Stimulated activated CD8-positive, alpha-beta memory T cell treated with anti-CD3 and anti-CD28 coated beads, Interleukin-2, amount 100 ng/mL, for 1 hour (primary cell): ENCODE results near the gene ATP10B.

Experiments used
- DNase-seq, 2 donors: peaks; one replicate each; pipeline ENCODE4 v3.0.0-alpha.2; 2020; ENCODE audit warnings: low read depth in 2 of 2

Gene ATP10B

DNA sequence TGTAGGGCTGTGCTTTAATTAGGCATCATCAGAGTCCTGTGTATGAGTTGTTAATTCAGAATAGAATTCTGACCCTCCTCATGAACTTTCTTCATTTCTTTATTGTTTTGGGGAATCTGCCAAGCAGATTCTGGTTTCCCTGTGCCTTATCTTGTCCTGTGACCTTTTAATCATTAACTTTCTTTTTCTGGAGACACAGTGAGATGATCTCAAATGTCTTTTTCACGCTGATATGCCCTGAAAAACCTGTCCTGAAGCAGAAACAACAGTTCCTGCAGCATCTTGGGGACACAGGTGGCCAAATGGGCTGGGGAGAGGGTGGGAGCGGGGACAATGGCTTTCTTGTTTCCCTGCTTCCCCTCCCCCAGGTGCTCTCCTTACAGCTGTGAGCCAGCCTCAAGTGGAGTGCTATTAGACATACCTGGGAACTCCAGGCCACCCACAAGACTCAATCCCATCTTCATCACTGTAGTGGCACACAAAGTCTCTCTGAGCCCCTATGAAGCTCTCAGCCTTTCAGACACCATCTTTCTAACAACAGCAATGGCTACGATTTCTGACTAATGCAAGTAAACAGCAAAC is 213.8 kb downstream of the ATP10B start:
- DNase-seq, result no peak

DNA sequence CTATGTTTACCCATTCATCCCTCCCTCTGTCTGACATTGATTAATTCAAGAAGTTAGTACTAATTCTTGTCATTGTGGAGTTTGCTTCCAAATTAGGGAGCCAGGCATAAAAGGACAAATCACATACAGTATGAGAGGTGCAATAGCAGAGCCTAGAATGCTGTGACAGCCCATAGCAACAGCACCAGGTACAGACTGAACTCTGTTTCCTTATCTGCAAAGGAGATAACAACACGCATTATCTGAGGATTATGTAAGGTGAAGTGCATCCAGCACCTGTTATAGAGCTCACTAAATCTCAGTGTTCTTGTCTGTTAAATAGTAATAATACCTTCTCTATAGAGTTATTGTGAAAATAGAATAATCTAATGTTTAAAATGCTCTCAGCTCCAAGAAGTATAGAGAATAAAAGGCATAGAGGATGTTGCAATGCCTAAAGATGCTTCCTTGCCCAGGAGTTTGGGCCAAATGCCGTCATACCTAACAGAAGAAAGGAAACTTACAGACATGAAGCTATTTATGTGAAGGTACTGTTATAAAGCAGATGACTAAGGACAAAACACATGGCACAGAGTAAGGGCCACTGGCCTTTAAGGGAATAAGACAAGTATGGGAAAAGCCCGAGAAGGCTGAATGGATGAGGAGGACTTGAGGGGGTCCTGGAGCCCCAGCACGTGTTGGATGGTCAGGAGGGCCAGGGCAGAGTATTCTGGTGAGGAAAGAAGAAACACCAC is 214.5 kb downstream of the ATP10B start:
- DNase-seq, result no peak

- no peak for DNase-seq
These were observed 216.3 kb downstream of the ATP10B start for GRCh38 chr5:160635663-160636062.

GRCh38 chr5:160635046-160635445 is 217.0 kb downstream of the ATP10B start:
- no peak for DNase-seq

GRCh38 chr5:160629003-160629402 is 223.0 kb downstream of the ATP10B start:
- DNase-seq, result no peak

DNA sequence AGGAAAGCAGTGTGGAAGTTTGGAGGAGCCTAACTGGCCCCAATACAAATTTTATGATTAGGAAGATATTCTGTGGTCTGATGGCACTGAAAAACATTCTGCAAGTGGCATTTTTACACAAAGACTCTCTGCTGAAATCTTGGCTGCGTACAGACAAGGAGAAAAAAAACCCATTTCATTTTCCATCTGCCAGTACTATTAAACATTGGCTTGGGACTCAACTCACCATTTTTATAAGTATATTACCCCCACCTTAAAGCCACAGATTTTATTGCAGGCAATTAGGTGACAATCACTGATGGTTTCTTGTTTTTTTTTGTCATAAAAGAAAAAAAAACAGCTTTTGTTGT is 223.4 kb downstream of the ATP10B start:
- DNase-seq, result no peak

GRCh38 chr5:160627921-160628618 is 223.9 kb downstream of the ATP10B start:
- DNase-seq, result no peak

GRCh38 chr5:160626322-160626721 is 225.7 kb downstream of the ATP10B start:
- DNase-seq, result no peak

- no peak for DNase-seq
These were observed 230.5 kb downstream of the ATP10B start for GRCh38 chr5:160621526-160621925.

- no peak for DNase-seq
These were observed 231.6 kb downstream of the ATP10B start for GRCh38 chr5:160620401-160620800.

DNA sequence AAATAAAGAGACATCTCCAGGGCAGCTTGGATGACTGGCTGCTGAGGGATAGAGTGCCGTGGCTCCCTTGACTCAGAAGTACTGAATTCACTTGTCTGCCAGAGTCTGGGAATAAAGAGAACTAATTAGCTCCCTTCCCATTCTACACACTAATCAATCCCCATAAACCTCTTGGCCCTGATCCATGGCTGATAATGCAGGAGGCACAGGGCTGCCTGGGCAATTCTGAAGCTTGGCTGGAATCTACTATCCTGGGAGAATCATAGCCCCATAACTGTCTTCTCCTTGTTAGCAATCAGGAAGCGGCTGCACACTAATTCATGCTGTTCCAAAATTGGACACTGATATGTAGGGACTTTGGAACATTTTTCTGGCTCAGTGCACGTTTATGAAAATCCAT is 232.6 kb downstream of the ATP10B start:
- no peak for DNase-seq

GRCh38 chr5:160618286-160618685 is 233.7 kb downstream of the ATP10B start:
- no peak for DNase-seq

- no peak for DNase-seq
These were observed 235.1 kb downstream of the ATP10B start for GRCh38 chr5:160616712-160617497.

DNA sequence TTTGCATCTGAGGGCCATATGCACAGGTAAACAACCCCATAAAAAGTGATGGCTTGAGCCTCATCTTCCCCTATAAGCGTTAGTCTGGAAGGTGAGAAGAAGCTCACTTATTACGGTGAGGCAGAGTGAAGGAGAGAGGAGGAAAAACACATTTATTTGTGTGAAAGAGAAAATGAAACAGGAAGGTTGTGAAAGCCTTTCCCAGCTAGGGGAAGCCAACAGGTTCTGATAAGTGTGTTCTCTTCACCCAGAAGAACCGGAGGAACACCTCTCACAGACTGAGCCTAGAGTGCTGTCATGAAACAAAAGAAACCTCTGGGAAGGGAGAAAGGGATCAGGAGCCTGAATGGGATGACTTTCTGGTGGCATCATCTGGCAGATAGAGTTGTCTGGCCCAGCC is 237.9 kb downstream of the ATP10B start:
- no peak for DNase-seq

GRCh38 chr5:160605266-160605665 is 246.7 kb downstream of the ATP10B start:
- no peak for DNase-seq

DNA sequence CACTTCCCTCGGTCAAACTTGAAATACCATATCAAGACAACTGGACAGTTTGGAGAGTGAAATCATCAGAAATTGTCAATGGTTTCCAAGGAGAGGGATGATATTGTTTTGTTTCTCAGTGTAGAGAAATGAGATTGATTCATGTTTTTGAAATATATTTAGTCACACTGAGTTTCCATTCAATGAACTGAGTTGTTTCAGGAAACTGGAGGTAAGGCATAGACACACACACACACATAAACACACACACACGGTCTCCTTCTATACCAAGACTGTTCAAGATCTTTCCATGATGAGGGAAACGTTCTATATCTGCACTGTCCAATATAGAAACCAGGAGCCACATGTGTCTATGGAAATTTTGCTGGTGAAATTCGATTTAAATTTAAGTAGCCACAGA is 247.5 kb downstream of the ATP10B start:
- DNase-seq, result no peak

GRCh38 chr5:160602744-160603143 is 249.3 kb downstream of the ATP10B start:
- no peak for DNase-seq

DNA sequence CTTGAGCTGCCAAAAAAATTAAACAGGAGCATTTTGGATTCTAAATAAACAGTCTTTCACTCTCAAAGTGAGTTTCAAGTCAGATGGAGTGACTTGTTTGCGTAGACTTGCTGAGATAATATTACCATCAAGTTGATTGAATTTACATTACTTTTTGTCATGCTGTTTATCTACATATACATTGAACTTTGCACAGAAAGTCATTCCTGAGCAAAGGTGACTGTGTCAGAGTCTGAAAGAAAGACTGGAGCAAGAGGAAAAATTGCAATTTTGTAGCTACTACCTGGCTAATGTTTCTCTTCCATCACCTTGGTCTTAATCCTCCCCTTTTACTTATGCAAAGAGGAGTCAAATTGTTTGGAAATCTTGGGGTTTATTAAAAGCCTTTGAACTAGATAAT is 251.0 kb downstream of the ATP10B start:
- no peak for DNase-seq

GRCh38 chr5:160573318-160573717 is 278.7 kb downstream of the ATP10B start:
- DNase-seq, result no peak

- no peak for DNase-seq
These were observed 284.8 kb downstream of the ATP10B start for GRCh38 chr5:160567031-160567705.

DNA sequence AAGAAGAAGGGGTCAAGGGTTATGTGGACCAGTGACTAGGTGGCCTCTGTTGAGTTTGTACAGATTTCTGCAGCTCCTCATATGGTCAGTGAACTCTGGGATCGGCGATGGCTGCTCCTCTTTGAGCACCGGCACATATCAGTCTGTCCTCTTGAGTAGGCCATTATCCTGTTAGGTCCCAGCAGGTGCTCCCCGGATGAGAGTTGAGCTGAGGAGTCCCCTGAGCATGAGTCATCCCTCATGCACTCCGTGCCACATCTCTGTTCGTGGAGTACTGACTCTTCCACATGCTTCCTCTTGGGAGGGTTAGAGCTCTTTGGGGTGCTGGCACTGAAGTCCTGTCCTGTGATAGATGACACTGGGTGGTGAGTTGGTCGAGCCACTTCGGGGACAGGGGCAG is 286.6 kb downstream of the ATP10B start:
- no peak for DNase-seq

DNA sequence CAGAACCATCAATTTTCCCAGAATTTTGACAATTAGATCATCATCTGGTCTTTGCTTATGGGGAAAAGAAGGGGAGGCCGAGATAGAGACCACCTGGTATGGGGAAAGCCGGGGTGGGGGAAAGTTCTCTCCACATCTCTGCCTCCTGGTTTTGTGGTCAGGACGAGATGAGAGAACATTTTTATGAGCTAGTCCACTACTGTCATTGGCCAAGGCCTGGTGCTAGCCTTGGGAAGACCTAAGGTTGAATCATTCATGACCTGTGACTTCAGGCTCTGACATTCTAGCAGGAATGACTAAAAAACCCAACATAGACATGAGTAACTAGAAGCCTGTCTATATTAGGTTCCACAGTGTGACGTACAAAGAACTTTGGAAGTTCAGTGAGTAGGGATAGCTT is 295.2 kb downstream of the ATP10B start:
- DNase-seq, result no peak
